HepG2 (cell line): ENCODE measurements around the gene PRKCE. TPM values are rescaled to one million over a fixed set of nuclear protein-coding genes. Genes with fewer than 3 reads are reported as not detected.

Experiments used
- GATAD2A ChIP-seq: IDR thresholded peaks from 2 replicates; pipeline ENCODE4 v1.6.1; 2016
- KDM2A ChIP-seq: sonication (generic); formaldehyde crosslinking; IDR thresholded peaks from 2 replicates; pipeline ENCODE4 v1.4.0; 2020; ENCODE audit warnings: low read depth, missing genetic modification reagents, borderline replicate concordance
- MEIS2 ChIP-seq: sonication (generic); formaldehyde crosslinking; IDR thresholded peaks from 2 replicates; pipeline ENCODE4 v1.9.0; 2021; ENCODE audit warnings: mild to moderate bottlenecking, missing genetic modification reagents
- NFKB2 ChIP-seq: sonication (generic); formaldehyde crosslinking; IDR thresholded peaks from 2 replicates; pipeline ENCODE4 v1.4.0; 2020; ENCODE audit warnings: missing genetic modification reagents, borderline replicate concordance
- PLSCR1 ChIP-seq: sonication (generic); formaldehyde crosslinking; IDR thresholded peaks from 2 replicates; pipeline ENCODE4 v1.5.0; 2020; ENCODE audit warnings: missing genetic modification reagents, mild to moderate bottlenecking, borderline replicate concordance
- POGK ChIP-seq: sonication (generic); formaldehyde crosslinking; conservative IDR thresholded peaks from 2 replicates; pipeline ENCODE4 v1.8.0; 2022; ENCODE audit warnings: mild to moderate bottlenecking, moderate library complexity, missing genetic modification reagents
- RFX1 ChIP-seq: fragments of 450-650 bp; IDR thresholded peaks from 2 replicates; pipeline ENCODE4 v1.6.1; 2017
- SKI ChIP-seq: fragments of 450-650 bp; IDR thresholded peaks from one replicate; pipeline ENCODE4 v1.6.1; 2018; ENCODE audit warnings: mild to moderate bottlenecking; ENCODE audit not compliant: partially characterized antibody
- SKIL ChIP-seq: sonication (generic); formaldehyde crosslinking; IDR thresholded peaks from 2 replicates; pipeline ENCODE4 v1.8.0; 2022; ENCODE audit warnings: missing genetic modification reagents, mild to moderate bottlenecking, moderate library complexity, borderline replicate concordance
- SYNCRIP ChIP-seq: fragments of 200-400 bp; formaldehyde crosslinking; IDR thresholded peaks from 2 replicates; pipeline ENCODE4 v1.6.1; 2018; ENCODE audit warnings: mild to moderate bottlenecking, low read depth, low read length; ENCODE audit not compliant: insufficient read depth
- TAF15 ChIP-seq: fragments of 200-400 bp; formaldehyde crosslinking; IDR thresholded peaks from one replicate; pipeline ENCODE4 v1.6.1; 2018; ENCODE audit warnings: mild to moderate bottlenecking, low read depth, low read length; ENCODE audit not compliant: poor library complexity, severe bottlenecking
- TARDBP ChIP-seq: sonication (generic); formaldehyde crosslinking; IDR thresholded peaks from 2 replicates; pipeline ENCODE4 v1.8.0; 2022; ENCODE audit warnings: mild to moderate bottlenecking, missing genetic modification reagents
- ZFP90 ChIP-seq: sonication (generic); formaldehyde crosslinking; IDR thresholded peaks from 2 replicates; pipeline ENCODE4 v1.8.0; 2022; ENCODE audit warnings: missing genetic modification reagents, mild to moderate bottlenecking, inconsistent platforms, borderline replicate concordance
- ZMYM2 ChIP-seq: sonication (generic); formaldehyde crosslinking; IDR thresholded peaks from 2 replicates; pipeline ENCODE4 v1.8.0; 2022; ENCODE audit warnings: mild to moderate bottlenecking, missing genetic modification reagents
- ZNF292 ChIP-seq: sonication (generic); formaldehyde crosslinking; IDR thresholded peaks from 2 replicates; pipeline ENCODE4 v1.8.1; 2022; ENCODE audit warnings: mild to moderate bottlenecking, low read depth, missing genetic modification reagents, borderline replicate concordance
- ZNF296 ChIP-seq: sonication (generic); formaldehyde crosslinking; conservative IDR thresholded peaks from 2 replicates; pipeline ENCODE4 v1.5.0; 2020; ENCODE audit warnings: mild to moderate bottlenecking, missing genetic modification reagents
- ZNF570 ChIP-seq: sonication (generic); formaldehyde crosslinking; IDR thresholded peaks from 2 replicates; pipeline ENCODE4 v1.4.0; 2020; ENCODE audit warnings: mild to moderate bottlenecking, missing genetic modification reagents, borderline replicate concordance
- ZNF605 ChIP-seq: sonication (generic); formaldehyde crosslinking; IDR thresholded peaks from 2 replicates; pipeline ENCODE4 v1.8.0; 2022; ENCODE audit warnings: mild to moderate bottlenecking, missing genetic modification reagents
- ZNF644 ChIP-seq: IDR thresholded peaks from 2 replicates; pipeline ENCODE4 v1.6.1; 2016; ENCODE audit warnings: low read depth
- ZSCAN30 ChIP-seq: sonication (generic); formaldehyde crosslinking; IDR thresholded peaks from 2 replicates; pipeline ENCODE4 v1.5.0; 2020; ENCODE audit warnings: mild to moderate bottlenecking, missing genetic modification reagents
- polyA plus RNA-seq, 8 experiments: library from polyadenylated mRNA; depleted of rRNA in 3 of 8; stranded (reverse) in 7 of 8; unstranded in 1 of 8; fragments of >200 nt; fragmentation: Illumina TruSeq in 4 of 8; extraction: Trizol in 4 of 8; gene quantifications; 2 replicates each; pipeline versions ENCODE4 v1.2.1 to v1.2.3, GENCODE V29; 2011 to 2016; ENCODE audit warnings: low read depth in 4 of 8, missing spikeins in 1 of 8, mixed read lengths in 1 of 8; ENCODE audit not compliant: insufficient read depth in 1 of 8
- total RNA-seq, 5 experiments: library from RNA; depleted of rRNA; stranded (reverse); fragments of >200 nt; fragmentation: Illumina TruSeq; extraction: Trizol; gene quantifications; 2 replicates each; pipeline ENCODE4 v1.2.3, GENCODE V29; 2016; ENCODE audit warnings: low read depth in 1 of 5
- TF ChIP-seq, protein P1 (sequence below): sonication (generic); formaldehyde crosslinking; conservative IDR thresholded peaks from 2 replicates; pipeline ENCODE4 v1.8.1; 2023; ENCODE audit warnings: missing genetic modification reagents
- TF ChIP-seq, protein P2 (sequence below): fragments of 450-650 bp; IDR thresholded peaks from 2 replicates; pipeline ENCODE4 v1.6.1; 2017

The PRKCE gene
- total and polyA plus RNA-seq, 2 of the 13 experiments (the other 11 are each of a cell fraction or from before 2014, with no cell fraction given): 1.0 to 3.9 TPM

GRCh38 chr2:45938649-45939511 lies 287.4 kb downstream of the PRKCE start (continued):
- TF ChIP-seq SKIL (no peak), POGK (CRISPR knock-in tag) (no peak), MEIS2 (CRISPR knock-in tag) (no peak), ZMYM2 (CRISPR knock-in tag) (no peak), GATAD2A (peak; percentile 65), NFKB2 (CRISPR knock-in tag) (no peak), ZNF605 (0 out of 2 replicates have a peak, but pooled peaks have one; percentile 39), ZFP90 (no peak), ZNF644 (peak; percentile 34; the same call in 1 of the 2 replicates), TARDBP (CRISPR knock-in tag) (no peak), ZSCAN30 (CRISPR knock-in tag) (no peak), ZNF292 (no peak), ZNF296 (CRISPR knock-in tag) (no peak), TAF15 (no peak), SKI (no peak), RFX1 (no peak), SYNCRIP (no peak), ZNF570 (no peak), PLSCR1 (no peak), KDM2A (CRISPR knock-in tag) (peak; percentile 39; the same call in 1 of the 2 replicates)
- TF ChIP-seq, protein P1, sequence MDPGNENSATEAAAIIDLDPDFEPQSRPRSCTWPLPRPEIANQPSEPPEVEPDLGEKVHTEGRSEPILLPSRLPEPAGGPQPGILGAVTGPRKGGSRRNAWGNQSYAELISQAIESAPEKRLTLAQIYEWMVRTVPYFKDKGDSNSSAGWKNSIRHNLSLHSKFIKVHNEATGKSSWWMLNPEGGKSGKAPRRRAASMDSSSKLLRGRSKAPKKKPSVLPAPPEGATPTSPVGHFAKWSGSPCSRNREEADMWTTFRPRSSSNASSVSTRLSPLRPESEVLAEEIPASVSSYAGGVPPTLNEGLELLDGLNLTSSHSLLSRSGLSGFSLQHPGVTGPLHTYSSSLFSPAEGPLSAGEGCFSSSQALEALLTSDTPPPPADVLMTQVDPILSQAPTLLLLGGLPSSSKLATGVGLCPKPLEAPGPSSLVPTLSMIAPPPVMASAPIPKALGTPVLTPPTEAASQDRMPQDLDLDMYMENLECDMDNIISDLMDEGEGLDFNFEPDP (CRISPR knock-in tag): 0 out of 2 replicates have a peak, but pooled peaks have one; percentile 25
- TF ChIP-seq, protein P2, sequence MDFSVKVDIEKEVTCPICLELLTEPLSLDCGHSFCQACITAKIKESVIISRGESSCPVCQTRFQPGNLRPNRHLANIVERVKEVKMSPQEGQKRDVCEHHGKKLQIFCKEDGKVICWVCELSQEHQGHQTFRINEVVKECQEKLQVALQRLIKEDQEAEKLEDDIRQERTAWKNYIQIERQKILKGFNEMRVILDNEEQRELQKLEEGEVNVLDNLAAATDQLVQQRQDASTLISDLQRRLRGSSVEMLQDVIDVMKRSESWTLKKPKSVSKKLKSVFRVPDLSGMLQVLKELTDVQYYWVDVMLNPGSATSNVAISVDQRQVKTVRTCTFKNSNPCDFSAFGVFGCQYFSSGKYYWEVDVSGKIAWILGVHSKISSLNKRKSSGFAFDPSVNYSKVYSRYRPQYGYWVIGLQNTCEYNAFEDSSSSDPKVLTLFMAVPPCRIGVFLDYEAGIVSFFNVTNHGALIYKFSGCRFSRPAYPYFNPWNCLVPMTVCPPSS: no peak
